Caco-2 (cell line): ENCODE results near the gene CREB5. TPM values are rescaled to one million over a fixed set of nuclear protein-coding genes. Genes with fewer than 3 reads are reported as not detected.

Experiments
- BruUV-seq: library from RNA; stranded (reverse); fragments of 400-500 nt; replicated peaks from 2 replicates; lab custom pipeline; 2021; lab: Mats Ljungman, UMichigan
- CTCF ChIA-PET: fragments of 300-600 bp; sonication (Branson Sonifier 250); formaldehyde crosslinking; loops from one replicate; lab custom pipeline; 2022; ENCODE audit warnings: antibody characterized with exemption; lab: Charles Lee
- POLR2A ChIA-PET: fragments of 300-600 bp; sonication (Branson Sonifier 250); formaldehyde crosslinking; loops from one replicate; lab custom pipeline; 2022; ENCODE audit warnings: antibody characterized with exemption; lab: Charles Lee
- DNase-seq, 2 experiments: peaks; one replicate each; pipeline versions ENCODE4 v3.0.0 to v3.0.0-alpha.2; 2020 to 2022
- H3K27me3 ChIP-seq: replicated peaks from 2 replicates; pipeline ENCODE4 v1.6.0; 2011; ENCODE audit warnings: low read length; ENCODE audit not compliant: control insufficient read depth, insufficient read depth
- H3K36me3 ChIP-seq: 2 replicates; pipeline ENCODE4 v1.5.1; 2011; ENCODE audit warnings: low read length; ENCODE audit not compliant: control insufficient read depth, insufficient read depth
- H3K4me1 ChIP-seq: fragments of 250-450 bp; sonication (Bioruptor Pico); 2 replicates; pipeline ENCODE4 v1.5.1; 2020; ENCODE audit warnings: mild to moderate bottlenecking
- H3K4me3 ChIP-seq: 2 replicates; pipeline ENCODE4 v1.5.1; 2011; ENCODE audit warnings: low read depth, mild to moderate bottlenecking, control low read depth, low read length
- H3K9me3 ChIP-seq: fragments of 250-450 bp; sonication (Bioruptor Pico); 2 replicates; pipeline ENCODE4 v1.5.1; 2020; ENCODE audit warnings: mild to moderate bottlenecking, moderate library complexity
- H3K27ac Mint-ChIP-seq: one replicate; pipeline ENCODE4 v1.8.0; 2022; ENCODE audit warnings: mixed read lengths; ENCODE audit not compliant: unreplicated experiment
- H3K27me3 Mint-ChIP-seq: one replicate; pipeline ENCODE4 v1.8.0; 2022; ENCODE audit warnings: mixed read lengths; ENCODE audit not compliant: insufficient read depth, unreplicated experiment
- H3K36me3 Mint-ChIP-seq: one replicate; pipeline ENCODE4 v1.8.0; 2022; ENCODE audit warnings: mild to moderate bottlenecking, mixed read lengths; ENCODE audit not compliant: insufficient read depth, unreplicated experiment
- H3K4me1 Mint-ChIP-seq: one replicate; pipeline ENCODE4 v1.8.0; 2022; ENCODE audit warnings: low read depth, mixed read lengths; ENCODE audit not compliant: unreplicated experiment
- H3K4me3 Mint-ChIP-seq: one replicate; pipeline ENCODE4 v1.8.0; 2022; ENCODE audit warnings: mild to moderate bottlenecking, moderate library complexity, mixed read lengths; ENCODE audit not compliant: unreplicated experiment
- H3K9me3 Mint-ChIP-seq: one replicate; pipeline ENCODE4 v1.8.0; 2022; ENCODE audit warnings: mixed read lengths; ENCODE audit not compliant: unreplicated experiment
- CTCF ChIP-seq, 2 experiments: fragments of 200-600 bp in 1 of 2; IDR thresholded peaks; 1 replicate in 1 of 2; 2 replicates in 1 of 2; pipeline versions ENCODE4 v1.5.1 to v1.8.0; 2011 to 2022; ENCODE audit warnings: antibody characterized with exemption in 1 of 2, control low read depth in 1 of 2, inconsistent platforms in 1 of 2, low read depth in 1 of 2, low read length in 1 of 2, mild to moderate bottlenecking in 1 of 2, moderate library complexity in 1 of 2; ENCODE audit not compliant: insufficient read depth in 1 of 2, severe bottlenecking in 1 of 2, unreplicated experiment in 1 of 2
- intact Hi-C: fragments of 100-400 bp; cut with micrococcal nuclease; formaldehyde crosslinking; loops from one replicate; pipeline ENCODE4 v1.10.0; 2022; ENCODE audit not compliant: unreplicated experiment
- total RNA-seq: library from RNA; stranded (reverse); gene quantifications from 2 replicates; pipeline ENCODE4 v1.2.3, GENCODE V29; 2022

CREB5 gene
- total RNA-seq, 1 experiment from 2014 or later = 9.1 TPM

GRCh38 chr7:28804990-28805389 lies 392.7 kb downstream of the CREB5 start:
- CTCF ChIA-PET = no interaction called here
- peaks cover 5% of the 10 kb centered on the region for H3K36me3 Mint-ChIP-seq
- BruUV-seq = no TSS peak
- H3K9me3 Mint-ChIP-seq = no peaks in the 10 kb centered on the region
- no peaks in the 10 kb centered on the region for H3K27me3 Mint-ChIP-seq
- no peaks in the 10 kb centered on the region for H3K9me3 ChIP-seq
- H3K4me3 ChIP-seq = no peak overlapping the region
- no peak overlapping the region for H3K4me3 Mint-ChIP-seq
- H3K27ac Mint-ChIP-seq = no peak overlapping the region
- TF ChIP-seq CTCF (IDR thresholded peaks at IDR 0.05; ENCODE audit: insufficient read depth in 1 of 2, low read depth in 1 of 2, low read length in 1 of 2, severe bottlenecking in 1 of 2, unreplicated experiment in 1 of 2) = no peak
- DNase-seq = no peak
- POLR2A ChIA-PET = no interaction called here
- H3K27me3 ChIP-seq = no peaks in the 10 kb centered on the region
- H3K4me1 Mint-ChIP-seq = no peaks in the 10 kb centered on the region
- no peaks in the 10 kb centered on the region for H3K4me1 ChIP-seq
- H3K36me3 ChIP-seq = no peaks in the 10 kb centered on the region
- intact Hi-C loops = no loop called here

GRCh38 chr7:28806841-28807240 lies 394.5 kb downstream of the CREB5 start:
- TF ChIP-seq CTCF (IDR thresholded peaks at IDR 0.05; ENCODE audit: insufficient read depth in 1 of 2, low read depth in 1 of 2, low read length in 1 of 2, severe bottlenecking in 1 of 2, unreplicated experiment in 1 of 2) = no peak
- Mint-ChIP-seq H3K36me3 (peaks cover 5% of the 10 kb centered on the region), H3K9me3 (no peaks in the 10 kb centered on the region), H3K27me3 (no peaks in the 10 kb centered on the region), H3K4me1 (no peaks in the 10 kb centered on the region), H3K4me3 (no peak overlapping the region), H3K27ac (no peak overlapping the region)
- no peaks in the 10 kb centered on the region for H3K4me1 ChIP-seq
- BruUV-seq = no TSS peak
- H3K4me3 ChIP-seq = no peak overlapping the region
- intact Hi-C loops = no loop called here
- DNase-seq = no peak
- H3K9me3 ChIP-seq = no peaks in the 10 kb centered on the region
- H3K27me3 ChIP-seq = no peaks in the 10 kb centered on the region
- ChIA-PET CTCF (no interaction called here), POLR2A (no interaction called here)
- no peaks in the 10 kb centered on the region for H3K36me3 ChIP-seq

GRCh38 chr7:28807396-28807994 lies 395.2 kb downstream of the CREB5 start:
- Mint-ChIP-seq H3K4me3 (no peak overlapping the region), H3K4me1 (no peaks in the 10 kb centered on the region), H3K27ac (no peak overlapping the region), H3K36me3 (peaks cover 5% of the 10 kb centered on the region), H3K9me3 (no peaks in the 10 kb centered on the region), H3K27me3 (no peaks in the 10 kb centered on the region)
- ChIA-PET CTCF (no interaction called here), POLR2A (no interaction called here)
- Histone ChIP-seq H3K27me3 (no peaks in the 10 kb centered on the region), H3K9me3 (no peaks in the 10 kb centered on the region), H3K4me3 (no peak overlapping the region), H3K4me1 (no peaks in the 10 kb centered on the region), H3K36me3 (no peaks in the 10 kb centered on the region)
- TF ChIP-seq CTCF (IDR thresholded peaks at IDR 0.05; ENCODE audit: insufficient read depth in 1 of 2, low read depth in 1 of 2, low read length in 1 of 2, severe bottlenecking in 1 of 2, unreplicated experiment in 1 of 2) = no peak
- DNase-seq = no peak
- no TSS peak for BruUV-seq
- intact Hi-C loops = no loop called here
